IPS DF 19.7 (cell line): Measurements from ENCODE around the gene GNB1L.
A peak's percentile ranks its signal among the peaks of the same experiment; 100 is the strongest.

ENCODE experiments used
- DNase-seq: peaks from one replicate; pipeline ENCODE4 v3.0.0-alpha.2; 2013; ENCODE audit warnings: low read depth, low spot score

GNB1L gene

DNA sequence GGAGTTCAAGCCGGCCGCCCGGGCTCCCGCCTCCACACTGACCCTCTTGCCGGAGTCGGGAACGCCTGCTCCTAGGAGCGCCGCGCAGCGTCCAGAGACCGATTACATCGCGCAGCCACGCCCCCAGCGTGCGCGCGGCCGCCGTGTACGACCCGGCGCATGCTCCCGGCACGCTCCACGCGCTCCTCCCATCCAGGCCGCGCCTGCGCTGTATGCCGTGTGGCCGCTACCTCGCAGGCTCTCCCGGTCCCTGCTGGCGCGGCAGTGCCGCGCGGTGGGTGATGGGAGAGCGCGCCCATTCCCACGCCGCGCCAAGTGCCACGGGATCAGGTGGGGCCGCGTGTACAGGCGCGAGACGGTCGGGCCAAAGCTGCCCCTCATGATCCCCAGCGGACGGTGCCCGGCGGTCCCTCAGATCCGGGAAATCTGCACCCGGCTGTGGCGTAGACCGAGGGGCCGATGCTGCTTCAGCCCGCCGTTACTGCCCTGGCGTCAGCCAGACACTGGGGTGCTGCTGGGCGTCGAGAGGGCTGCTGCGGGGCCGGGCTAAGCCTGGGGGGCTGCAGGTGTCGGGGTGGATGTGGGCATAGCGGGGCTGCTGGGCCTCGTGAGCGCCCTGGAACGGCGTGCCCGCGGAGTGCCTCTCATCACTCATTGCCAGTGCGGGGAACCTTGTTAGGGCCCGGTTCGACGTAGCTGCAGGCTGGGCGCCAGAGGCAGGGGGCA, at the start of gene GNB1L, which contains the start of gene RTL10:
GNB1L (minus strand) TSS at position 97 of the 726 bp plus-strand sequence. CDS start 33,519 bp downstream, outside the sequence.
RTL10 (minus strand) TSS at position 97 of the 726 bp plus-strand sequence. CDS start 2,613 bp downstream, outside the sequence.
- DNase-seq, result peak; percentile 79

DNA sequence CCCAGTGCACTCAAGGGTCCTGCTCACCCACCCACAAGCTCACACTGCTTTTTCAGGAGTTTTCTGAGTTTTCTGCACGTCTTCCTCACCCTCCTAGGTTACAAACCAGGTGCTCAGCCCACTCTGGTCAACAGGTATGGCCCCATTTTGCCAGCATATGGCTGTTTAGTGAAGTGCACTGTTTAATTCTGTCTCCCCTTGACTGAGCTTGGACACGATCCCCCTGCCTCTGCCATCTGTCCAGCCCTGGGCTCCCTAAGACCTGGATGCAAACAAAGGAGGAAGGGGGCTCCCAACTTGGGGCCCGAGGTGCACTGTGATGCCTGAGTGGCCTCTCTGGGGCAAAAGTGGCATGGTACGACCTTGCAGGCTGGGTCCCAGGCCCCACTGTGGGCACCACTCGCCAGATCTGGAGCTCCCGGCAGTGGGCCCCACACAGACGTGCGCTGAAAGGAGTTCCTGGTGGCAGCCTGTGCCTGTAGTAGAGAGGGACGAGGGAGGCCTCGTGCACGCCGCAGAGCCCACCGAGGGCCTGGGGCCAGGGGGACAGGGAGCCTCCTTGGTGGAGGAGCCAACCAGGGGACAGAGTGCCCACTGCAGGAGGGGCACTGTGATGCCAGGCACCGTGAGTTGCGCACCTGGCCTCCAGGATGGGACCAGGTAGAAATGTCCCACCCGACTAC, 49.6 kb upstream of the GNB1L start:
- no peak for DNase-seq

- no peak for DNase-seq
Observed at GRCh38 chr22:19903513-19903912, 48.8 kb upstream of the GNB1L start.

DNA sequence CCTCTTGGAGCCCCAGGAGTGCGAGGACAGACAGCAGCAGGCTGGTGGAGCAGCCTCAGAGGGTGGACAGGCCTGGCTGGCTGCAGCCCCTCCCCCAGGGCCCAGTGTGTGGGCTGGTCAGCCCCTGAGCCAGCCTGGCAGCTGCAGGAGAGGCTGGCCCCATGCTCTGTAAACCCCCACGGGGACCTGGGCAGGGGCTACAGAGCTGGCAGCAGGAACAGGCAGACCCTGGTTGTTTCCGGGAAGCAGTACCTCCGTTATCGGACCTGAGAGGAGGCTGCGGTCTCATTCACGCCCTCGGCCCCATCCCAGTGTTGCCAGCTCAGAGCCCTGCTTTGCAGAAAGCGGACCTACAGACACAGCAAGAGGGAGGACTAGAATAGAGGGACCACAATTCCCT, 48.4 kb upstream of the GNB1L start:
- no peak for DNase-seq

DNA sequence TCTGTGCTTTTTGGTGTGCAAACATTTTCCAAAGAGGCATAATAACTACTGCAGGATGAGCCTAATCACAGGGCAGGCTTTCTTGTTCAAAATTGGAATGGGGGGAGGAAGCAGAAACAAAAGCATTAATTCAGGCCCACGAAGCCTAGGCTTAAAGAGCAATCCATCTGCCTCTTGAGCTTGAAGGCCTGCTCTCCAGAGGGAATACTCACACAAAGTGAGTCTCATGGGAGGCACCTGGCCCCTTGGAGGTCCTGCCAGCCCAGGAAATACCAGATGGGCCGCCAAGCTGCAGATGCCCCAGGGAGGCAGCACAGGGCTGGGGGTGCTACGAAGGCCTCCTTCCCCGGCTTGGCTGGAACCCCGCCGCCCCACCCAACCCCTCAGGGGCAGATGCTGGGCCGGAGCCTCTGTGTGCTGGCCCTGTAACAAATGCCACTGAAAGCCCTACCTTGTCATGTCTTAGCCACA, 47.6 kb upstream of the GNB1L start:
- DNase-seq, result no peak

DNA sequence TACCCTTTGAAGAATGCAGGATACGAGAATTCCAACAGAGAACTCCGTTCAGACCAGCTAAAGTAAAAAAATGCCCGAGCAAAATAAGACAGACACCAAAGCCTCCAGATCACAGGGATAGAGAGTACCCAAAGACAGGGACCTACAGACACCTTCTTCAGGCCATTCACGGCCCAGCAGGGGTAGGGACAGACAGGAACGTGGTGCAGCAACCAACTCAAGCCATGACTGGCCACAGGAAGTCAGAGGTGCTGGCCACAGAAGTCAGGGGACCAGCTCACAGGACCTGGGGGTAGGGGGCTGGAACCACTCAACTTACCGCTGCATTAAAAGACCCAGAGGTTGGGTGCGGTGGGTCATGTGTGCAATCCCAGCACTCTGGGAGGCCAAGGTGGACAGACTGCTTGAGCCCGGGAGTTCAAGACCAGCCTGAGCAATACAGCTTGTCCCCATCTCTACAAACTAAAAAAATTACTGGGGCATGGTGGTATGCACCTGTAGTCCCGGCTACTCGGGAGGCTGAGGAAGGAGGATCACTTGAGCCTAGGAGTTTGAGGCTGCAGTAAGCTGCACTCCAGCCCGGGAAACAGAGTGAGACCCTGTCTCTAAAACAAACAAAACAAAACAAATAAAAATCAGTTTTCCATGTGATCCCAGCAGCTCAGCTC, 47.0 kb upstream of the GNB1L start:
- no peak for DNase-seq

GRCh38 chr22:19900707-19901436, 46.2 kb upstream of the GNB1L start:
- DNase-seq, result no peak

DNA sequence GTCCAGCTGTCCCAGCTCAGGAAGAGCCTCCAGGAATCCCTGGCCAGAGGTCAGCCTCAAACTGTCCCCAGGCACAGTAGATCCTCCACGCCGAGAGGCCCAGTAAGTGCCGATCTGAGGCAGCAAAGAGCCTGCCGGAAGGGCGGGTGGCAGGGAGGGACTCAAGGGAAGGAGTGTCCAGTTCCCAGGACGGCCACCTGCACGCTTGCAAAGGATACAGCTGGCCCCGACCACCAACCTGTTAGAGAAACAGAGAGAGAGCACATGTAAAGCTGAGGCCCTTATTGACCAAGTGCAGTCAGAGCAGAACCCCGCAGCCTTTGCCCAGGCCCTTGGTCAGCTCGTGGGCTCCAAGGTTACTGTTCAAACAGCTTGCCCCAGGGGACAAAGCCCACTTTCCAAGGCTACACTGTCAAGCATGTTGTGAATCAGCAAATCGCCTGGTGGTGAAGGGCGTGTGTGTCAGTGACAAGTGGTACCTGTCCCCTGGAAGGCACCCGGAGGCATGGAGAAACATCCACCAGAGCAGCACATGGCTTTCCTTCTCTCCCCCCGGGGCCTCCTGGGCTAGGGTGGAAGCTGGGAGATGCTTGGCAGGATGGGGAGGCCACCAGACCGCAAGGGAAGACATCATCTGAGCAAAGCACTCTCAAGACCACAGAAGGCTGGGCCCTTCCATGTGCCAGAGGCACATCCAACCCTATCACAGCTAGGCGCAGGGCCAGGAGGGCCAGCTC, 44.3 kb upstream of the GNB1L start:
- DNase-seq, result no peak

DNA sequence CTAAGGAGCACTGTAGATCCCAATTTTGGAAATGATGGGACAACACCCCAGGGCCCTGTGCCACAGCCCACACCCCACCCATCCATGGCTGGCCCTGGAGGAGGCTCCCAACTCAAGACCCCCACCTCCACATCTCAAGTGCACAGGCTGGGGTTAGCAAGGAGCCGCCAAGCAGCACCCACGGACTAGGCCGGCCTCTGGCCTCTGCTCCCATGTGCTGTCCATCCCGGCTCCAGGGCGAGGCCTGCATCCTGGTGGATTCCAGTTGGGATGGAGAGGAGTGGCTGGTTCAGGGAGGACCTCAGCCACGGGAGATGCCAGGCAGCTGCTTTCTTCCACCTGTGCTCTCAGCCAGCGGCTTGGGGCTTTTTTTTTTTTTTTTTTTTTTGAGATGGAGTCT, 43.5 kb upstream of the GNB1L start:
- no peak for DNase-seq

DNA sequence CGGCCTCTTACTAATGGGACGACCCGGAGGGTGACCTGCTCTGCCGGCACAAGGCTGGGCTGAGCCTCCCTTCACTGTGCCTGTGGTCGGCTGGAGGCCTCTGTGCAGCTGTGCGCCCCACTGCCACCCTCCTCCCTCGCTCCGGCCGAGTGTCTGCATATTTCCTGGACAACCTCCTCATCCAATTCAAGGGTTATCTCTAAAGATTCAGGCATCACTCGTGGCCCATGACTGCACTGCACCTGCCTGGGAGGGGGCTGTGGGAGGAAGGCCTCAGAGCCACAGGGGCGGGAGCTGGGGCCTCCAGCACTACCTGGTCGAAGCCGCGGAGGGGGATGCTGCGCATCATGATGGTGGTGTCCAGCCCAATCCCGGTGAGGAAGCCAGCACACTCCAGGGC, 43.1 kb upstream of the GNB1L start:
- DNase-seq, result no peak

- no peak for DNase-seq
Observed at GRCh38 chr22:19896665-19897355, 42.1 kb upstream of the GNB1L start.

- DNase-seq, result no peak
Observed at GRCh38 chr22:19895160-19895849, 40.6 kb upstream of the GNB1L start.

GRCh38 chr22:19893363-19893762, 38.7 kb upstream of the GNB1L start:
- no peak for DNase-seq

DNA sequence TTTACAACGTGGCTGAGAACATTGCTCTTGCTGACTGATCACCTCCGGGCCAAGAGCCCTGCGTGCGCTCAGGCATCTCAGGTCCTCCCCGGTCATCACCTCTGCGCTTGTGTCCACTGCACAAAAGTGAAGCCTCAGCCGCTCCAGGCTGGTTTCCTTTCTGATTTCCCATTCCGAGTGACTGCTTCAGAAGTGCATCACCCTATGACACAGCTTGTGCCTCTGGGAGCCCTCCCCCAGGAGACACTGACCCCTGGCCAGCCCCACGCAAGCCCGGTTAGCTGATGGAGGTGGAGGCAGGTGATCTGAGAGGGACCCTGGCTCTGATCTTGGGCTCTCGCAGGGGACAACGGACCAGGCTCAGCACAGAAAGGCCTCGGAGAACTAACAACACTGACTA, 38.3 kb upstream of the GNB1L start:
- no peak for DNase-seq

- DNase-seq, result no peak
Observed at GRCh38 chr22:19892257-19892879, 37.7 kb upstream of the GNB1L start.

DNA sequence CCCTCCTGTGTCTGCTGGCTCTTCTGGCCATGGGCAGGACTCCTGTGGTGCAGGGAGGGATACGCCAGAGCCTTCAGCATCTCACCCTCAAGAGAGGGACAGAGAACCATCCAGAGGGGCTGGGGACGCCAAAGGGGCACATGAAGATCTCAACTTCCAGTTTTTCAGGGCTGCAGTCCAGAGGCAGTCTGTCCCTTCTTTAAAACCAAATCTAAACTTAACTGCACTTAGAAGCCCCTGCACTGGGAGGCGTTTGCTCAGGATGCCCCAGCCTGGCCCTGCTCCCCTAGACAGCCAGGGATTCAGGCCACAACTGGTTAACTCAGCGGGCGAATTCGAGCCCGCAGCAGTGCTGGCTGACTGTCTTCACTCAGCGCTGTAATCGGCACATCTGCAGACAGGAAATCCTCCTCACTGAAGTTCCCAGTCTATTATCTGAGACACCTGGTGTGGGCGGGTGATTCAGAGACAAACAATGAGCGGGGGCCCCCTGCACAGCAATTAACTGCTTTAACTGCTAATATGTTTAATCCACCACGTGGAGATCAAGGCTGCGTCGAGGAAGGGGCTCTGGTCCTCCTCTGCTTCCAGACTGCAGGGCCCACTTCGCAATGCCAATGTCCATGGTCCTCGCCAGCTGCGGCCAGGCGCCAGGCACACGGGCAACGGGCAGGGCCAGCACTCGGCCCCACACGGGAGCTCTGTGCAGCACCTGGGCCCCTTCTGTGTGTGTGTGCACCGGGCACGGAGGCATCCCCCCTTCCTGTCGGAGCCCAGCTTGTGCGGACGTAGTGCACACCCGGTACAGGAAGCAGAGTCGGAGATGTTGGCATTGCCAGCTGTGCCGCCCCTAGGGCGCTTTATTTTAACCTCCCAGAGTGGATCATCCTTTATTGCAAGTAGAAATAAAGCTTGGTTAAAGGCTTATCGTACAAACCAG, 36.9 kb upstream of the GNB1L start:
- peak; percentile 78 for DNase-seq

- DNase-seq, result no peak
Observed at GRCh38 chr22:19890502-19891316, 36.0 kb upstream of the GNB1L start.
